Skeletal muscle tissue (tissue), 4 donors: Measurements from ENCODE around the gene COL12A1. TPM values are rescaled to one million over a fixed set of nuclear protein-coding genes. Genes with fewer than 3 reads are reported as not detected.

Source experiments
- H3K27ac ChIP-seq: one replicate; pipeline ENCODE4 v1.7.0; 2013; ENCODE audit warnings: mild to moderate bottlenecking, low read depth, low read length, inconsistent platforms
- H3K27me3 ChIP-seq, 3 donors: one replicate each; pipeline ENCODE4 v1.7.0; 2013; ENCODE audit warnings: low read length in 3 of 3; ENCODE audit not compliant: control insufficient read depth in 3 of 3, insufficient read depth in 3 of 3
- H3K36me3 ChIP-seq, 3 donors: one replicate each; pipeline ENCODE4 v1.7.0; 2013; ENCODE audit warnings: low read length in 3 of 3; ENCODE audit not compliant: control insufficient read depth in 3 of 3, insufficient read depth in 3 of 3
- H3K4me1 ChIP-seq, 3 donors: one replicate each; pipeline ENCODE4 v1.7.0; 2013; ENCODE audit warnings: low read length in 3 of 3, mild to moderate bottlenecking in 3 of 3; ENCODE audit not compliant: control insufficient read depth in 3 of 3, insufficient read depth in 3 of 3
- H3K4me3 ChIP-seq, 3 donors: one replicate each; pipeline ENCODE4 v1.7.0; 2013; ENCODE audit warnings: low read length in 3 of 3
- H3K9ac ChIP-seq, 3 donors: one replicate each; pipeline ENCODE4 v1.7.0; 2013; ENCODE audit warnings: low read length in 3 of 3, mild to moderate bottlenecking in 3 of 3, moderate library complexity in 2 of 3, low read depth in 1 of 3
- H3K9me3 ChIP-seq, 3 donors: one replicate each; pipeline ENCODE4 v1.7.0; 2013; ENCODE audit warnings: low read length in 3 of 3; ENCODE audit not compliant: control insufficient read depth in 3 of 3
- total RNA-seq: library from RNA; depleted of rRNA; stranded (reverse); fragments of >200 nt; gene quantifications from one replicate; pipeline ENCODE4 v1.2.3, GENCODE V29; 2014
- donor health status: Osteomylitis.

COL12A1 gene
- total RNA-seq, 1 donor from 2014 or later: 474 TPM

DNA sequence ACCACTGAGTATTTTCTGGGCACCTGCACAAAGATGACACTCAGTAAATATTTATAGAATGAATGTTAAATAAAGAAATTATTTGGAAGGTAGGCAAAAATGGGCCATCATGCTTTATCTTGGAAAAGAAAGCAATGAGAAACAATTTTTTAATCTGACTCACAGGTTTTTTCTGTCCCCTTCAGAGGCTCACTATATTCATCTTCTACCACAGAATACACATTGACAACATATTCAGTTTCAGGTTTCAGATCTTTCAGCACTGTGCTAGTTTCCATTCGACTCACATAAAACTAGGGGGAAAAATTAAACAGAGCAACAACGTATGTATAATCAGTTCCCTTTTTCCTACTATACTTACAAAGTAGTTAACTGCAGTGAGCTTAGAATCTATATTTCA is 58.3 kb downstream of the COL12A1 start:
- Histone ChIP-seq H3K9ac (no peak overlapping the region), H3K36me3 (no peaks in the 10 kb centered on the region), H3K4me1 (no peaks in the 10 kb centered on the region)

DNA sequence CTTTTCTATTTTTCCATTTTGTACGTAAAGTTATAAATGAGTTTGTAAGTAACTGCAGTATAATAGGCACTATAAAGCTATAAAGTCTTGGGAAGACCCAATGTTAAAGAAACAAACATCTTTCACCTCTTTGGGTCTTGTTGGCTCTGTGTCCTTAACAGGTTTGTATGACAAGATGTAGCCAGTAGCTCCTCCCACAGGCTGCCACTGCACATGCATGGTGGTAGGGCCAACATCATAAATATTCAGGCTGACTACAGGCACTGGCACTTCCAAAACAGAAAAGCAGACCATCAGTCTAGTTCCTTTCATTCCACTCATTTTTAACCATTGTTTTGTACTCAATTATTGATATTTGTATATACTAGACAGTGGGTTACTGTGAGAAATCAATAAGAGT is 59.9 kb downstream of the COL12A1 start:
- Histone ChIP-seq H3K9me3 (no peaks in the 10 kb centered on the region), H3K4me1 (no peaks in the 10 kb centered on the region), H3K27ac (no peak overlapping the region), H3K36me3 (no peaks in the 10 kb centered on the region), H3K9ac (no peak overlapping the region), H3K27me3 (no peaks in the 10 kb centered on the region), H3K4me3 (no peak overlapping the region)

More for the DNA sequence above, 58.3 kb downstream of the COL12A1 start:
- no peaks in the 10 kb centered on the region for H3K27me3 ChIP-seq
- H3K4me3 ChIP-seq: no peak overlapping the region
- no peak overlapping the region for H3K27ac ChIP-seq
- H3K9me3 ChIP-seq: no peaks in the 10 kb centered on the region

GRCh38 chr6:75145211-75145610 is 60.6 kb downstream of the COL12A1 start:
- H3K27me3 ChIP-seq: no peaks in the 10 kb centered on the region
- no peak overlapping the region for H3K4me3 ChIP-seq
- H3K27ac ChIP-seq: no peak overlapping the region
- no peaks in the 10 kb centered on the region for H3K36me3 ChIP-seq
- H3K9ac ChIP-seq: no peak overlapping the region
- H3K4me1 ChIP-seq: no peaks in the 10 kb centered on the region
- no peaks in the 10 kb centered on the region for H3K9me3 ChIP-seq

GRCh38 chr6:75144386-75144785 is 61.5 kb downstream of the COL12A1 start:
- no peak overlapping the region for H3K27ac ChIP-seq
- no peaks in the 10 kb centered on the region for H3K9me3 ChIP-seq
- no peaks in the 10 kb centered on the region for H3K4me1 ChIP-seq
- no peak overlapping the region for H3K4me3 ChIP-seq
- H3K27me3 ChIP-seq: no peaks in the 10 kb centered on the region
- H3K36me3 ChIP-seq: no peaks in the 10 kb centered on the region
- H3K9ac ChIP-seq: no peak overlapping the region

- Histone ChIP-seq H3K27me3 (no peaks in the 10 kb centered on the region), H3K4me1 (no peaks in the 10 kb centered on the region), H3K9ac (no peak overlapping the region), H3K4me3 (no peak overlapping the region), H3K27ac (peak overlapping the region; percentile 5), H3K9me3 (no peaks in the 10 kb centered on the region), H3K36me3 (no peaks in the 10 kb centered on the region)
These were observed 62.7 kb downstream of the COL12A1 start for GRCh38 chr6:75143191-75143590.

- peak overlapping the region; percentile 5 for H3K27ac ChIP-seq
- H3K9ac ChIP-seq: no peak overlapping the region
These were observed 63.1 kb downstream of the COL12A1 start for GRCh38 chr6:75142721-75143120.

GRCh38 chr6:75135876-75136275 is 70.0 kb downstream of the COL12A1 start:
- no peaks in the 10 kb centered on the region for H3K9me3 ChIP-seq
- no peak overlapping the region for H3K27ac ChIP-seq
- H3K4me3 ChIP-seq: no peak overlapping the region
- peaks cover 0 to 2% (median 0%) of the 10 kb centered on the region in 3 donors for H3K36me3 ChIP-seq
- H3K9ac ChIP-seq: no peak overlapping the region
- no peaks in the 10 kb centered on the region for H3K4me1 ChIP-seq
- no peaks in the 10 kb centered on the region for H3K27me3 ChIP-seq

More at GRCh38 chr6:75142721-75143120, 63.1 kb downstream of the COL12A1 start:
- Histone ChIP-seq H3K4me3 (no peak overlapping the region), H3K9me3 (no peaks in the 10 kb centered on the region), H3K36me3 (no peaks in the 10 kb centered on the region), H3K4me1 (no peaks in the 10 kb centered on the region), H3K27me3 (no peaks in the 10 kb centered on the region)

GRCh38 chr6:75135450-75135849 is 70.4 kb downstream of the COL12A1 start:
- Histone ChIP-seq H3K4me3 (no peak overlapping the region), H3K27ac (no peak overlapping the region), H3K4me1 (no peaks in the 10 kb centered on the region), H3K27me3 (no peaks in the 10 kb centered on the region), H3K9me3 (no peaks in the 10 kb centered on the region), H3K9ac (no peak overlapping the region), H3K36me3 (peaks cover 0 to 2% (median 0%) of the 10 kb centered on the region in 3 donors)

DNA sequence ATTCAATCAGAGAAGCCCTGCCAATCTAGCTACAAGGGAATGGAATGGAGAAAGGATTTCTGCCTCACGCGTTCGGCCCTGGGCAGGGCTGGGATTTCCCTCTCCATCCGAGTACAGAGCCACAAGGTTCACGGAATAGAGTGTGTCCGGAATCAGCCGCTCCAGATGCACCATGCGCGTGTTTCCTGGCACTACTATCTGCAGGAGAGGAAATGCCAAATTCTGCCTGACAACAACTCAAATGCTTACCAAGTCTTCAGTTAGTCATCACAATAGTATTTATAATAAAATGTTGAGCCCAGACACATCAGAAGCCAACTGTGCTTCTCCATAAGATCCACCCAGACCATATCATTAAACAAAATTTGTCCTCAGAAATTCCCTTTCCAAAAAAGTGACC is 75.1 kb downstream of the COL12A1 start:
- Histone ChIP-seq H3K4me1 (no peaks in the 10 kb centered on the region), H3K27ac (no peak overlapping the region), H3K9ac (no peak overlapping the region), H3K36me3 (no peaks in the 10 kb centered on the region), H3K27me3 (no peaks in the 10 kb centered on the region), H3K9me3 (no peaks in the 10 kb centered on the region), H3K4me3 (no peak overlapping the region)

GRCh38 chr6:75128878-75129570 is 76.8 kb downstream of the COL12A1 start:
- Histone ChIP-seq H3K27me3 (no peaks in the 10 kb centered on the region), H3K27ac (no peak overlapping the region), H3K4me1 (no peaks in the 10 kb centered on the region), H3K36me3 (no peaks in the 10 kb centered on the region), H3K4me3 (no peak overlapping the region), H3K9ac (no peak overlapping the region), H3K9me3 (no peaks in the 10 kb centered on the region)
